BLaER1 treated with 17β-estradiol and CSF1 and Interleukin-3, amounts not matched to agents 10 nM and 100 nM (cell line): ENCODE data around the gene SASH1.
"Not testable (repeated sequence)": the region's sequence is repeated elsewhere in the genome, so short reads cannot be mapped to it uniquely, and the experiment has no call there.

Source experiments
- H3K27ac ChIP-seq, 11 experiments: shearing (Covaris generic); formaldehyde crosslinking; 2 replicates each; pipeline ENCODE4 v1.8.1; 2022
- H3K27me3 ChIP-seq, 11 experiments: shearing (Covaris generic); formaldehyde crosslinking; 2 replicates each; pipeline ENCODE4 v1.8.1; 2022
- H3K36me3 ChIP-seq, 11 experiments: shearing (Covaris generic); formaldehyde crosslinking; 2 replicates each; pipeline ENCODE4 v1.8.1; 2022
- H3K4me1 ChIP-seq, 10 experiments: shearing (Covaris generic); formaldehyde crosslinking; 2 replicates each; pipeline ENCODE4 v1.8.1; 2022
- H3K4me2 ChIP-seq, 11 experiments: shearing (Covaris generic); formaldehyde crosslinking; 2 replicates each; pipeline ENCODE4 v1.8.1; 2022
- H3K4me3 ChIP-seq, 10 experiments: shearing (Covaris generic); formaldehyde crosslinking; 2 replicates each; pipeline ENCODE4 v1.8.1; 2022
- H3K9ac ChIP-seq, 11 experiments: shearing (Covaris generic); formaldehyde crosslinking; 2 replicates each; pipeline ENCODE4 v1.8.1; 2022
- H3K9me3 ChIP-seq, 11 experiments: shearing (Covaris generic); formaldehyde crosslinking; replicated peaks in 1 of 11; 2 replicates each; pipeline ENCODE4 v1.8.1; 2022
- H4K20me1 ChIP-seq, 11 experiments: shearing (Covaris generic); formaldehyde crosslinking; 2 replicates each; pipeline ENCODE4 v1.8.1; 2022
- Cebpa-rat ChIP-seq, 11 experiments: shearing (Covaris generic); IDR thresholded peaks; 2 replicates each; pipeline ENCODE4 v1.8.1; 2022

The SASH1 gene

DNA sequence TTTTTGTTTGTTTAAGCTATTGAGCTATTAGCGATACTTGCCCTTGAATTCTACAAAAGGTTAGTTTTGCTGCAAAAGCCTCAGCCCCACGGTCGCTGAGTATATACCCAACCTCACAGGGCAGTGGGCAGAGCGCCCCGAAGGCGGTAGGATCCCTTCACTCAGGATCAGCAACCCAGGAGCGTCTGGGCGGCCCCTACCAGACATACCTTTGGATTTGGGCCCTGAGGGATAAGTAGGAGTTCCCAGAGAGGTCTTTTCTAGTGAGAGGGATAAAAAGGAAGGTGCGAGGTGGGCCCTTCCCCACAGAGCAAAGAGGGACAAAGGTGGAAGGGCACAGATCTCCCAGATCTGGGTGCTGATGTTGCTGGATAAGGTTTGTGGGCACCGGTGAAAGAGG lies 6.1 kb downstream of the SASH1 start:
- Histone ChIP-seq H3K9ac (no peak overlapping the region), H3K27me3 (peaks cover 5 to 35% (median 20%) of the 10 kb centered on the region in 11 experiments; a peak in 20 of 22 replicates), H3K9me3 (no peaks in the 10 kb centered on the region), H3K27ac (no peak overlapping the region), H4K20me1 (no peaks in the 10 kb centered on the region; a peak in 1 of 22 replicates), H3K36me3 (no peaks in the 10 kb centered on the region), H3K4me3 (no peak overlapping the region), H3K4me2 (no peak overlapping the region; a peak in 2 of 22 replicates), H3K4me1 (peaks cover 0 to 48% (median 0%) of the 10 kb centered on the region in 10 experiments; a peak in 5 of 20 replicates)
- no peak for TF ChIP-seq Cebpa-rat (IDR thresholded peaks at IDR 0.05)

DNA sequence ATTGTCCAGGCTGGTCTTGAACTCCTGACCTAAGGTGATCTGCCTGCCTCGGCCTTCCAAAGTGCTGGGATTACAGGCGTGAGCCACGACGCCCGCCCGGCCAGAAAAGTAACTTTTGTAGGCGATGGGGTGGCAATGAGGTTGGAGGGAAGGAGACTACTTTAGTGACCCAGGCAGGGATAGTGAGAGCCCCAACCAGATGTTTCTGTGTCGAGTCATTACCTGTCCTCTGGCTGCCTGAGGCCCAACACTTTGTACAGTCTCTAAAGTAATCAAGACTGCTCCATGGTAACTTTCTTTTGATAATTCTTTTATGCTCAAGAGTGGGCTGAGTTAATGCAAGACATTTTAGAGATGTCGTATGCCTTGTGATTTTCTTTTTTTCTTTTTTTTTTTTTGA lies 6.8 kb downstream of the SASH1 start:
- Histone ChIP-seq H3K4me2 (no peak overlapping the region), H3K36me3 (no peaks in the 10 kb centered on the region), H3K4me3 (no peak overlapping the region), H3K4me1 (peaks cover 0 to 46% (median 0%) of the 10 kb centered on the region in 10 experiments; a peak in 5 of 20 replicates), H3K27me3 (peaks cover 0 to 28% (median 14%) of the 10 kb centered on the region in 11 experiments; a peak in 19 of 22 replicates), H3K9me3 (no peaks in the 10 kb centered on the region), H4K20me1 (no peaks in the 10 kb centered on the region; a peak in 1 of 22 replicates), H3K27ac (no peak overlapping the region), H3K9ac (no peak overlapping the region)
- no peak for TF ChIP-seq Cebpa-rat (IDR thresholded peaks at IDR 0.05)

GRCh38 chr6:148351309-148351708 lies 8.7 kb downstream of the SASH1 start:
- Histone ChIP-seq H4K20me1 (no peaks in the 10 kb centered on the region; a peak in 1 of 22 replicates), H3K4me3 (no peak overlapping the region), H3K36me3 (no peaks in the 10 kb centered on the region), H3K4me2 (peak overlapping the region in 2 of 11 experiments; percentile 49 to 50; a peak in 3 of 22 replicates), H3K9me3 (no peaks in the 10 kb centered on the region), H3K27me3 (peaks cover 0 to 13% (median 0%) of the 10 kb centered on the region in 11 experiments; a peak in 5 of 22 replicates), H3K4me1 (peaks cover 0 to 32% (median 0%) of the 10 kb centered on the region in 10 experiments; a peak in 4 of 20 replicates), H3K27ac (peak overlapping the region in 1 of 11 experiments; percentile 27; a peak in 1 of 22 replicates), H3K9ac (no peak overlapping the region)
- no peak for TF ChIP-seq Cebpa-rat (IDR thresholded peaks at IDR 0.05)

- H3K4me3 ChIP-seq, H4K20me1 ChIP-seq, H3K9me3 ChIP-seq, H3K27ac ChIP-seq, H3K9ac ChIP-seq, H3K36me3 ChIP-seq: not testable (repeated sequence)
- Histone ChIP-seq H3K4me2 (peak overlapping the region in 2 of 11 experiments; percentile 11 to 50; a peak in 1 of 22 replicates), H3K4me1 (peaks cover 0 to 36% (median 0%) of the 10 kb centered on the region in 10 experiments; a peak in 5 of 20 replicates), H3K27me3 (peaks cover 0 to 11% (median 0%) of the 10 kb centered on the region in 11 experiments; a peak in 4 of 22 replicates)
Observed at GRCh38 chr6:148352421-148352820, 9.8 kb downstream of the SASH1 start.

DNA sequence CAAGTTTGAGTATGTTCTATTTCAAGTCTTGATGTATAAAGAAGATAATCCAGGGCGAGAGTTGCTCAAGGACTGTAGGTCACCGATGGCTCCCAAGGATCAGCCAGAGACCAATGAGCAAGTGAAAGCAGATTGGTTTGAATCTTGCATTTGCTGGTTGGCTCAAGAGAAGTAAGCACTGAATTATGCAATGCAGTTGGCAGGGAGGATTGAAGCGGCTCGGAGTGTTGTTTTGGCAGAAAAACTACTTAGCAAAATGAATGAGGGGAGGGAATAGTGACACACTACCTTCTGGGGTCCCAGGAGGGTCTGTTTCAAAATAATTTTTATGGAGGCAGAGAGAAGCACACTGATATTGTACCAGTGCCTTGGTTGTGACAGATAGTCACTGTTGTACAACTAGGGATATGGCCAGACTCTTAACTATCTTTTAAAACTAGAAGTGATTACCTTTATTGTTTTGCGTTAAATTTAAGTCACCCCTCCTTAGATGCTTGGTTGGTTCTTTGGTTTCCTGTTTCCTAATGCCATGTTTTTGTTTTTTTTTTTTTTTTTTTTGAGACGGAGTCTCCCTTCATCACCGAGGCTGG lies 15.7 kb downstream of the SASH1 start:
- H4K20me1 ChIP-seq: no peaks in the 10 kb centered on the region
- TF ChIP-seq Cebpa-rat (IDR thresholded peaks at IDR 0.05): no peak
- no peaks in the 10 kb centered on the region for H3K36me3 ChIP-seq
- no peak overlapping the region for H3K4me3 ChIP-seq
- H3K27me3 ChIP-seq: peaks cover 0 to 16% (median 0%) of the 10 kb centered on the region in 11 experiments; a peak in 7 of 22 replicates
- 0 out of 22 replicates have a peak, but pooled peaks cover 0 to 8% (median 0%) of the 10 kb centered on the region in 11 experiments for H3K9me3 ChIP-seq
- no peak overlapping the region; a peak in 1 of 22 replicates for H3K27ac ChIP-seq
- H3K4me1 ChIP-seq: peaks cover 0 to 64% (median under 1%) of the 10 kb centered on the region in 10 experiments; a peak in 10 of 20 replicates
- no peak overlapping the region for H3K9ac ChIP-seq
- H3K4me2 ChIP-seq: peak overlapping the region in 6 of 11 experiments; percentile 8 to 70 (median 13); a peak in 8 of 22 replicates

DNA sequence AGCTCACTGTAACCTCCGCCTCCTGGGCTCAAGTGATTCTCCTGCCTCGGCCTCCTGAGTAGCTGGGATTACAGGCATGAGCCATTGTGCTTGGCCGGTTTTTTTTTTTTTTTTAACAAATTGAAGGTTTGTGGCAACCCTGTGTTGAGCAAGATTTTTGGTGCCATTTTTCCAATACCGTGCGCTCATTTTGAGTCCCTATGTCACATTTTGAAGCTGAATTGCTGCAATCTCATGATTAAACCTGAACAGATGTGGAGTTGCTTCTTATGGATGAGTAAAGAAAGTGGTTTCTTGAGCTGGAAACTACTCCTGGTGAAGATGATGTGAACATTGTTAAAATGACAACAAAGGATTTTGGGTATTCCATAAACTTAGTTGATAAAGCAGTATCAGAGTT lies 16.6 kb downstream of the SASH1 start:
- peak overlapping the region in 3 of 11 experiments; percentile 8 to 70 (median 24); a peak in 4 of 22 replicates for H3K4me2 ChIP-seq
- H3K4me3 ChIP-seq: no peak overlapping the region
- H4K20me1 ChIP-seq: no peaks in the 10 kb centered on the region
- H3K4me1 ChIP-seq: peaks cover 0 to 74% (median 9%) of the 10 kb centered on the region in 10 experiments; a peak in 15 of 20 replicates
- no peak for TF ChIP-seq Cebpa-rat (IDR thresholded peaks at IDR 0.05)
- H3K27ac ChIP-seq: no peak overlapping the region
- no peak overlapping the region for H3K9ac ChIP-seq
- H3K9me3 ChIP-seq: 0 out of 22 replicates have a peak, but pooled peaks cover 0 to 10% (median 0%) of the 10 kb centered on the region in 11 experiments
- H3K27me3 ChIP-seq: peaks cover 0 to 21% (median 7%) of the 10 kb centered on the region in 11 experiments; a peak in 14 of 22 replicates
- no peaks in the 10 kb centered on the region for H3K36me3 ChIP-seq

- Histone ChIP-seq H3K27ac (peak overlapping the region in 4 of 11 experiments; percentile 54 to 88 (median 70); a peak in 8 of 22 replicates), H3K9me3 (0 out of 22 replicates have a peak, but pooled peaks cover 0 to 10% (median 0%) of the 10 kb centered on the region in 11 experiments), H3K4me2 (peak overlapping the region in 9 of 11 experiments; percentile 24 to 84 (median 70); a peak in 19 of 22 replicates), H3K4me3 (peak overlapping the region in 4 of 10 experiments; percentile 4 to 18 (median 12); a peak in 4 of 20 replicates), H3K9ac (peak overlapping the region in 3 of 11 experiments; percentile 36 to 63 (median 63); a peak in 5 of 22 replicates), H3K27me3 (peaks cover 8 to 61% (median 44%) of the 10 kb centered on the region in 11 experiments; a peak in 20 of 22 replicates), H3K36me3 (no peaks in the 10 kb centered on the region), H3K4me1 (peaks cover 22 to 95% (median 54%) of the 10 kb centered on the region in 10 experiments), H4K20me1 (peaks cover 0 to 17% (median 0%) of the 10 kb centered on the region in 11 experiments; a peak in 5 of 22 replicates)
- TF ChIP-seq Cebpa-rat (IDR thresholded peaks at IDR 0.05): peak in 1 of 11 experiments; percentile 25; a peak in 1 of 22 replicates
Observed at GRCh38 chr6:148364056-148364824, 21.6 kb downstream of the SASH1 start.

DNA sequence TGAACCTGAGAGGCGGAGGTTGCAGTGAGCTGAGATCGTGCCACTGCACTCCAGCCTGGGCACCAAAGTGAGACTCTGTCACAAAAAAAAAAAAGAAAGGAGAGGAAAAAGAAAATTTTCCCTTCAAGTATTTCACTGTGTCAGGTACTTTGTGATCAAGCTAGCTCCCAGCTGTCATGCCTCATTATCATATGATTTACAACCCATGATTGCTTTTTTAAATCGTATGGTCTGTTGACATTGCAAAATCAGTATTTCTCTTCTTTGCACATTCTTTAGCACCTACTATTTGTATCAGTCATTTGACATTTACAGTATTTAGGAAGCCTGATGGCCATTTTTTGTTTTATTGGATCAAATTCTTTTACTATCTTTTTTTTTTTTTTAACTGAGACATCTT lies 22.4 kb downstream of the SASH1 start:
- H3K27ac ChIP-seq: peak overlapping the region in 4 of 11 experiments; percentile 54 to 88 (median 70); a peak in 7 of 22 replicates
- 0 out of 22 replicates have a peak, but pooled peaks cover 0 to 10% (median 0%) of the 10 kb centered on the region in 11 experiments for H3K9me3 ChIP-seq
- H4K20me1 ChIP-seq: peaks cover 0 to 17% (median 0%) of the 10 kb centered on the region in 11 experiments; a peak in 5 of 22 replicates
- no peak for TF ChIP-seq Cebpa-rat (IDR thresholded peaks at IDR 0.05)
- H3K4me3 ChIP-seq: peak overlapping the region in 1 of 10 experiments; percentile 18; a peak in 1 of 20 replicates
- H3K4me1 ChIP-seq: peaks cover 22 to 96% (median 54%) of the 10 kb centered on the region in 10 experiments
- peak overlapping the region in 3 of 11 experiments; percentile 36 to 63 (median 63); a peak in 4 of 22 replicates for H3K9ac ChIP-seq
- H3K4me2 ChIP-seq: peak overlapping the region in 9 of 11 experiments; percentile 24 to 84 (median 70); a peak in 18 of 22 replicates
- peaks cover 15 to 69% (median 52%) of the 10 kb centered on the region in 11 experiments for H3K27me3 ChIP-seq
- H3K36me3 ChIP-seq: no peaks in the 10 kb centered on the region
